GM18511 (cell line): ENCODE data around the gene PRRT2.
"Not testable (repeated sequence)": the region's sequence is repeated elsewhere in the genome, so short reads cannot be mapped to it uniquely, and the experiment has no call there.

ENCODE experiments used
- ATAC-seq: cut with Tn5 transposase; IDR thresholded peaks from one replicate; pipeline ENCODE4 v1.9.1; 2021; ENCODE audit warnings: mild to moderate bottlenecking, moderate library complexity; ENCODE audit not compliant: unreplicated experiment

Gene PRRT2

DNA sequence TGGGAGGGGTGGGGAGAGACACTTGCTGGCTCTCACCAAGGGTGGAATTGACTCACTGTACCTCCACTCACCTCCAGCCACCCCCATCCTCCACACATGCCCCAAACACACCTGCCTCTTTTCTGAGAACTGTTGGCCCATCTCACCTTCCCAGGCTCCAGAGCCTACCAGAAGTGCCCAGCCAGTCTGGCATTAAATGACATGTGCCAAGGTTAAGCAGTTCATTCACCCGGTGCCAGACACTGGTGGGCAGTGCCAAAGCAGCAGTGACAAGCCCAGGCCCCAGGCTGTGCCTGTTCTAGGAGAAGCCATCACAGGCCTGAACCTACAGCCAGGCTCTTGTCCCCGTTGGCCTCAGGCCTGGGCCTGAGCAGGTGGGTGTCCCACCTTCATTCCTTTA lies 19.5 kb downstream of the PRRT2 start:
- no peak for ATAC-seq

DNA sequence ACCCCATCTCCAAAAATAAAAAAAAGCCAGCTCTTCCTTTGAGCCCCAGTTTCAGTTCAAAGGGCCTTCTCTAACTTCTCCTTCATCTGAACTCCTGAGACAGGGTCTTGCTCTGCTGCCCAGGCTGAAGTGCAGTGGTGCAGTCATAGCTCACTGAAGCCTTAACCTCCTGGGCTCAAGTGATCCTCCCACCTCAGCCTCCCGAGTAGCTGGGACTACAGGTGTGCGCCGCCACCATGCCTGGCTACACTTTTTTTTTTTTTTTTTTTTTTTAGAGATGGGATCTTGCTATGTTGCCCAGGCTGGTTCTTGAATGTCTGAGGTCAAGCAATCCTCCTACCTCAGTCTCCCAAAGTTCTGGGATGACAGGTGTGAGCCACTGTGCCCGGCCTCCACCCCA lies 21.2 kb downstream of the PRRT2 start:
- ATAC-seq = not testable (repeated sequence)

GRCh38 chr16:29834079-29834478 lies 22.1 kb downstream of the PRRT2 start:
- ATAC-seq = no peak

DNA sequence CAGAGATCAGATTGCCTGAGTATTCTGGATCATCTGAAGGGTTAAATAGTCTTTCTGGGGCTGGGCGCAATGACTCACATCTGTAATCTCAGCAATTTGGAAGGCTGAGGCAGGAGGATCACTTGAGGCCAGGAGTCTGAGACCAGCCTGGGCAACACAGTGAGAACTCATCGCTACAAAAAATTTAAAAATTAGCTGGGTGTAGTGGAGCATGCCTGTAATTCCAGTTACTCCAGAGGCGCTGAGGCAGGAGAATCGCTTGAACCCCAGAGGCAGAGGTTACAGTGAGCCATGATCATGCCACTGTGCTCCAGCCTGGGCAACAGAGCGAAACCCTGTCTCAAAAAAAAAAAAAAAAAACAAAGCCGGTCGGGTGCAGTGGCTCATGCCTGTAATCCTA lies 23.9 kb downstream of the PRRT2 start:
- no peak for ATAC-seq

DNA sequence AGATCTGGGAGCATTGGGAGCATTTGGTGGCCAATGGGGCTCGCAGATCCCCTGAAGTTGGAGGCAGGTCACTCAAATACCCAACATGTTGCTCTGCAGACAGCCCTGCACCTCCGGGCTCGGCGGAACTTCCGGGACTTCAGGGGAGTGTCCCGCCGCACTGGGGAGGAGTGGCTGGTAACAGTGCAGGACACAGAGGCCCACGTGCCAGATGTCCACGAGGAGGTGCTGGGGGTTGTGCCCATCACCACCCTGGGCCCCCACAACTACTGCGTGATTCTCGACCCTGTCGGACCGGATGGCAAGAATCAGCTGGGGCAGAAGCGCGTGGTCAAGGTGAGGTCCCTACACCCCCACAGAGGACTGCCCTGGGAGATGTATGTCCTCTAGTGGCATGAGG lies 24.6 kb downstream of the PRRT2 start:
- no peak for ATAC-seq

GRCh38 chr16:29837841-29838240 lies 25.8 kb downstream of the PRRT2 start:
- ATAC-seq = no peak

DNA sequence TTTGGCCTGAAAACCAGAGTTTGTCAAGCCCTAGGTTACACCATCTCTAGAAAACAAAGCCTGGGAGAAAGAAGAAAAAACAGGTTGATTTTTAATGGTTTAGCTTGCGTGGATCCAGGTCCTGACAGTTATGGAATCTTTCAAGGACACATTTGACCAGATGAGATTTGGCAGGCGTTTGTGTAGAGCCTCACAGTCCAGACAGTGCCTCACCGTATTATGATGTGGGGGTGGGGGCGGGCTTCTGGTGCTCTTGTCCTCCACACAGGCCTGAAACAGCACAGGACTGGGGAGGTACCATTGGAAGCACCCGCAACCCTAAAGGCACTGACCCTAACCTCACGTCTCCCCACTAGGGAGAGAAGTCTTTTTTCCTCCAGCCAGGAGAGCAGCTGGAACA lies 27.8 kb downstream of the PRRT2 start:
- ATAC-seq = no peak

DNA sequence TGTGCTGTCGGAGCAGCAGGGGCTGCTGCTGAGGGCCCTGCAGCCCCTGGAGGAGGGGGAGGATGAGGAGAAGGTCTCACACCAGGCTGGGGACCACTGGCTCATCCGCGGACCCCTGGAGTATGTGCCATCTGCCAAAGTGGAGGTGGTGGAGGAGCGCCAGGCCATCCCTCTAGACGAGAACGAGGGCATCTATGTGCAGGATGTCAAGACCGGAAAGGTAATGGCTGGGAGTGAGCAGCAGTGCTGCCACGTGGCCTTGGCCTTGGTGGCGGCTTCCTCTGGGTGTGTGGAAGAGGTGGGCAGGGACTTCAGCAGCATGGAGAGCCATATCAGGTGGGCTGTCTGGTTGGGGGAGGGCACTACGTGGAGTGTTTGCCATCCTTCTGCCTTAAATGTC lies 28.2 kb downstream of the PRRT2 start:
- ATAC-seq = no peak

DNA sequence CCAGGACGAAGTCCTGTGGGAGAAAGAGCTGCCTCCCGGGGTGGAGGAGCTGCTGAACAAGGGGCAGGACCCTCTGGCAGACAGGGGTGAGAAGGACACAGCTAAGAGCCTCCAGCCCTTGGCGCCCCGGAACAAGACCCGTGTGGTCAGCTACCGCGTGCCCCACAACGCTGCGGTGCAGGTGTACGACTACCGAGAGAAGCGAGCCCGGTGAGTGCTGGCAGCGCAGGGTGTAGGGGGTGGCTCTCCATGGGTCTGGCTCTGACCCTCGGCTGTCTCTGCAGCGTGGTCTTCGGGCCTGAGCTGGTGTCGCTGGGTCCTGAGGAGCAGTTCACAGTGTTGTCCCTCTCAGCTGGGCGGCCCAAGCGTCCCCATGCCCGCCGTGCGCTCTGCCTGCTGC lies 29.6 kb downstream of the PRRT2 start:
- no peak for ATAC-seq

GRCh38 chr16:29842732-29843346 lies 30.8 kb downstream of the PRRT2 start:
- no peak for ATAC-seq

GRCh38 chr16:29843931-29844330 lies 31.9 kb downstream of the PRRT2 start:
- no peak for ATAC-seq

DNA sequence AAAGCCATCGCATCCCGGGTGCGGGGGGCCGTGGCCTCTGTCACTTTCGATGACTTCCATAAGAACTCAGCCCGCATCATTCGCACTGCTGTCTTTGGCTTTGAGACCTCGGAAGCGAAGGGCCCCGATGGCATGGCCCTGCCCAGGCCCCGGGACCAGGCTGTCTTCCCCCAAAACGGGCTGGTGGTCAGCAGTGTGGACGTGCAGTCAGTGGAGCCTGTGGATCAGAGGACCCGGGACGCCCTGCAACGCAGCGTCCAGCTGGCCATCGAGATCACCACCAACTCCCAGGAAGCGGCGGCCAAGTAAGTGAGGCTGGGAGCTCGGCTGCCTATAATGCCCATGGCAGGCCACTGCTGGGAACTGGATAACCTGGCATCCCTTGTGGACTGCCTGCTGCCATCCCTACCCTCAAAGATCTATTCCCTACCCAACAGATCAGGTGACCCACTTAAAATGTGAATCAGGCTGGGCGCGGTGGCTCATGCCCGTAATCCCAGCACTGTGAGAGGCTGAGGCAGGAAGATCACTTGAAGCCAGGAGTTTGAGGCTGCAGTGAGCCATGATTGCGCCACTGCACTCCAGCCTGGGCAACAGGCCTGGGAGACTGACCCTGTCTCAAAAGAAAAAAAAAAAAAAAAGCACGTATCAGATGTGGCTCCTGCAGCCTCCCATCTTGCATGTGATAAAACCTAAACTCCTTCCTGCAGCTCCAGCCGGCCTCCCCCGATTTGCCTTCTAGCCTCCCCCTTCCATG lies 32.8 kb downstream of the PRRT2 start:
- ATAC-seq = no peak

- ATAC-seq = no peak
Observed at GRCh38 chr16:29845656-29846055, 33.7 kb downstream of the PRRT2 start.

- peak; percentile 59 for ATAC-seq
Observed at GRCh38 chr16:29848420-29849297, 36.7 kb downstream of the PRRT2 start.

- no peak for ATAC-seq
Observed at GRCh38 chr16:29849505-29849904, 37.5 kb downstream of the PRRT2 start.

- no peak for ATAC-seq
Observed at GRCh38 chr16:29850998-29851397, 39.0 kb downstream of the PRRT2 start.

GRCh38 chr16:29852654-29853053 lies 40.7 kb downstream of the PRRT2 start:
- ATAC-seq = no peak

GRCh38 chr16:29854520-29855100 lies 42.6 kb downstream of the PRRT2 start:
- no peak for ATAC-seq

DNA sequence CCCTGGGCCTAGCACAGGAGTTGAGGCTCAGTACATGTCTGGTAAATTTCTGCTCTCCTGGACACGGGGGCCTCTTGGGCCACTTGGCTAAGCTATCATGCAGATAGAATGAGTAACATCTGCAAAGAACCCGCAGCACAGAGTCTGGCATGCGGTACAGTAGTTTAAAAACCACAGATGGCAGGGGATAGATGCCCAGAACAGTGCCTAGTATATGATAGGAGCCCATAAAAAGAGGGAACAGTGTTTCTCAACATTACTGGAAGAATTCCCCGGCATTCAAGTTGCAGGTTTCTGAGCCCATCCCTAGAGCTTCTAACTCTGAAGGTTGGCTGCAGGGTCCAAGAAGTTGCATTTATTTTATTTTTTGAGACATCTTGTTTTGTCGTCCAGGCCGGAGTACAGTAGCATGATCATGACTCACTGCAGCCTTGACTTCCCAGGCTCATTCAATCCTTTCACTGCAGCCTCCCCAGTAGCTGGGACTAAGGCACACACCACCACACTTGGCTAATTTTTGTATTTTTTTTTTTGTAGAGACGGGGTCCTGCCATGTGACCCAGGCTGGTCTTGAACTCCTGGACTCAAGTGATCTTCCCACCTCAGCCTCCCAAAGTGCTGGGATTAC lies 45.3 kb downstream of the PRRT2 start:
- ATAC-seq = no peak

DNA sequence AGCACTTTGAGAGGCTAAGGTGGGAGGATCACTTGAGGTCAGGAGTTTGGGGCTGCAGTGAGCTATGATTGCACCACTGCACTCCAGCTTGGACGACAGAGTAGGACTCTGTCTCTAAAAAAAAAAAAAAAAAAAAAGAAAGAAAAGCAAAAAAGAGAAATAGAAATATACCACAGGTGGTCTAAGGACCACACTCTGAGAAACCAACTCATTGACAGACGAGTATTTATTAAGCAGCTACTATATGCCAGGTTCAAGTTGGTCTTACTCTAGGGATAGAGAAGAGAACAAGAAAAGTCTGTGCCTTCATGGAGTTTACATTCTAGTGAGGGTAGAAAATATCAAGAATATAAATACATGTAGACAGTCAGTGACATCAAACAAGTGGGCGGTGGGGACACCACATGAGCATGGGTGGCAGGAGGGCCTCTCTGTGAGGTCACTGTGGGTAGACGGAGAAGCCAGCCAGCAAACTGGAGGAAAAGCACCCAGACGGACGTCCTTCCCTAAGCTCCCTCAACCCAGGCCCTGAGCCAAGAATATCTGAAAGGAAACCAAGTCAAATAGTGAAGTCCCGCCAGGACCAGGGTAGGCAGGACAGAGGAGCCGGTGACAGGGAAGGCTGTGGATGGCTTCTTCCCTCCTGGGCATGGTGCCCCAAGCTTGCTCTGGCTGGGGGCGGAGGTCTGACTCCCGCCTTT lies 46.3 kb downstream of the PRRT2 start:
- no peak for ATAC-seq
